H1 (cell line): Measurements from ENCODE around the gene WWP2. TPM values are rescaled to one million over a fixed set of nuclear protein-coding genes. Genes with fewer than 3 reads are reported as not detected.
A peak's percentile ranks its signal among the peaks of the same experiment; 100 is the strongest.

Experiments used
- CTCF ChIA-PET: fragments of 300-600 bp; sonication (Branson Sonifier 250); formaldehyde crosslinking; loops from one replicate; lab custom pipeline; 2021; ENCODE audit not compliant: partially characterized antibody; lab: Charles Lee
- POLR2A ChIA-PET: fragments of 300-600 bp; sonication (Branson Sonifier 250); formaldehyde crosslinking; loops from one replicate; lab custom pipeline; 2021; ENCODE audit warnings: inconsistent platforms; ENCODE audit not compliant: partially characterized antibody; lab: Charles Lee
- DNase-seq, 2 experiments: peaks; one replicate each; pipeline versions ENCODE4 v3.0.0 to v3.0.0-alpha.2; 2010 to 2022; ENCODE audit warnings: low spot score in 2 of 2, low read depth in 1 of 2, mixed read lengths in 1 of 2
- FAIRE-seq: peaks from 2 replicates; lab custom pipeline; 2011; peaks lifted over from hg19 to GRCh38; lab: Jason Lieb, UNC
- H2AFZ ChIP-seq: 2 replicates; pipeline ENCODE4 v1.8.1; 2012; ENCODE audit warnings: low read length, inconsistent platforms
- H2AK5ac ChIP-seq: 2 replicates; pipeline ENCODE4 v1.6.1; 2013; ENCODE audit warnings: low read depth, low read length
- H2BK120ac ChIP-seq: replicated peaks from 2 replicates; pipeline ENCODE3; 2013; ENCODE audit warnings: low read depth, low read length, inconsistent platforms
- H2BK12ac ChIP-seq: 2 replicates; pipeline ENCODE4 v1.6.1; 2013; ENCODE audit warnings: low read depth, low read length
- H2BK15ac ChIP-seq: 2 replicates; pipeline ENCODE4 v1.6.1; 2013; ENCODE audit warnings: low read length
- H2BK20ac ChIP-seq: 2 replicates; pipeline ENCODE4 v1.6.1; 2013; ENCODE audit warnings: low read length
- H2BK5ac ChIP-seq: 2 replicates; pipeline ENCODE4 v1.6.1; 2013; ENCODE audit warnings: low read depth, low read length
- H3K14ac ChIP-seq: 2 replicates; pipeline ENCODE4 v1.6.1; 2013; ENCODE audit warnings: inconsistent platforms; ENCODE audit not compliant: insufficient read length
- H3K18ac ChIP-seq: 2 replicates; pipeline ENCODE4 v1.6.1; 2013; ENCODE audit warnings: low read length; ENCODE audit errors: extremely low read depth
- H3K23ac ChIP-seq: 2 replicates; pipeline ENCODE4 v1.6.1; 2013; ENCODE audit warnings: inconsistent platforms; ENCODE audit not compliant: insufficient read length
- H3K23me2 ChIP-seq: 2 replicates; pipeline ENCODE4 v1.6.1; 2013; ENCODE audit warnings: low read depth, low read length
- H3K27ac ChIP-seq: 2 replicates; pipeline ENCODE4 v1.6.1; 2011; ENCODE audit warnings: low read depth, low read length, inconsistent platforms
- H3K27me3 ChIP-seq, 4 experiments: replicated peaks in 1 of 4; 1 replicate in 1 of 4; 2 replicates in 3 of 4; pipeline versions ENCODE4 v1.6.1 to v1.8.1; 2011 to 2013; ENCODE audit warnings: low read length in 3 of 4, mild to moderate bottlenecking in 3 of 4, inconsistent platforms in 2 of 4, mixed read lengths in 2 of 4, moderate library complexity in 1 of 4; ENCODE audit not compliant: control insufficient read depth in 3 of 4, insufficient read depth in 3 of 4; ENCODE audit errors: extremely low read depth in 1 of 4
- H3K36me3 ChIP-seq, 4 experiments: 2 replicates each; pipeline versions ENCODE4 v1.6.1 to v1.8.1; 2011 to 2013; ENCODE audit warnings: mild to moderate bottlenecking in 4 of 4, low read length in 3 of 4, moderate library complexity in 2 of 4, control low read depth in 1 of 4, inconsistent platforms in 1 of 4; ENCODE audit not compliant: insufficient read depth in 4 of 4, control insufficient read depth in 2 of 4
- H3K4ac ChIP-seq: replicated peaks from 2 replicates; pipeline ENCODE3; 2013; ENCODE audit warnings: low read length, low read depth, mixed read lengths, inconsistent platforms; ENCODE audit not compliant: insufficient read length
- H3K4me1 ChIP-seq, 4 experiments: replicated peaks in 1 of 4; 1 replicate in 1 of 4; 2 replicates in 3 of 4; pipeline versions ENCODE4 v1.6.1 to v1.8.1; 2011 to 2013; ENCODE audit warnings: low read length in 3 of 4, inconsistent platforms in 2 of 4, mixed read lengths in 1 of 4; ENCODE audit not compliant: insufficient read depth in 4 of 4, control insufficient read depth in 3 of 4
- H3K4me2 ChIP-seq, 2 experiments: 2 replicates each; pipeline versions ENCODE4 v1.6.1 to v1.8.1; 2011 to 2013; ENCODE audit warnings: low read depth in 2 of 2, low read length in 2 of 2, control low read depth in 1 of 2, inconsistent platforms in 1 of 2, mild to moderate bottlenecking in 1 of 2; ENCODE audit not compliant: insufficient read depth in 1 of 2
- H3K4me3 ChIP-seq, 4 experiments: fragments of 200-600, 300-600 bp in 1 of 4; sonication (generic), shearing (Covaris generic), sonication (Bioruptor Twin) in 1 of 4; 2 replicates each; pipeline versions ENCODE4 v1.5.1 to v1.8.1; 2011 to 2016; ENCODE audit warnings: low read length in 4 of 4, low read depth in 3 of 4, control low read depth in 2 of 4, inconsistent platforms in 2 of 4, mild to moderate bottlenecking in 2 of 4, mixed read lengths in 1 of 4, moderate library complexity in 1 of 4; ENCODE audit not compliant: insufficient read depth in 2 of 4; ENCODE audit errors: extremely low read depth in 1 of 4
- H3K56ac ChIP-seq: replicated peaks from 2 replicates; pipeline ENCODE3; 2013; ENCODE audit warnings: low read depth, mild to moderate bottlenecking, mixed read lengths, low read length, inconsistent platforms; ENCODE audit not compliant: insufficient read length
- H3K79me1 ChIP-seq: 2 replicates; pipeline ENCODE4 v1.6.1; 2013; ENCODE audit warnings: low read depth, low read length, control low read depth
- H3K79me2 ChIP-seq, 2 experiments: 2 replicates each; pipeline versions ENCODE4 v1.6.1 to v1.8.1; 2012 to 2013; ENCODE audit warnings: low read length in 2 of 2, mild to moderate bottlenecking in 2 of 2, inconsistent platforms in 1 of 2; ENCODE audit not compliant: insufficient read depth in 2 of 2, control insufficient read depth in 1 of 2
- H3K9ac ChIP-seq, 4 experiments: replicated peaks in 1 of 4; 1 replicate in 1 of 4; 2 replicates in 3 of 4; pipeline versions ENCODE4 v1.6.1 to v1.8.1; 2011 to 2013; ENCODE audit warnings: low read depth in 3 of 4, low read length in 3 of 4, control low read depth in 2 of 4, mild to moderate bottlenecking in 2 of 4, moderate library complexity in 2 of 4, inconsistent platforms in 1 of 4; ENCODE audit errors: extremely low read depth in 1 of 4
- H3K9me3 ChIP-seq, 2 experiments: 2 replicates each; pipeline versions ENCODE4 v1.6.1 to v1.8.1; 2012 to 2013; ENCODE audit warnings: mild to moderate bottlenecking in 2 of 2, moderate library complexity in 2 of 2, control low read depth in 1 of 2, inconsistent platforms in 1 of 2, low read depth in 1 of 2, low read length in 1 of 2, mixed read lengths in 1 of 2; ENCODE audit not compliant: insufficient read depth in 2 of 2
- H4K20me1 ChIP-seq, 2 experiments: replicated peaks in 1 of 2; 2 replicates each; pipeline versions ENCODE3 to v1.8.1; 2011 to 2013; ENCODE audit warnings: inconsistent platforms in 2 of 2, low read length in 2 of 2, mild to moderate bottlenecking in 1 of 2; ENCODE audit not compliant: insufficient read depth in 2 of 2, control insufficient read depth in 1 of 2
- H4K5ac ChIP-seq: 2 replicates; pipeline ENCODE4 v1.6.1; 2013; ENCODE audit warnings: low read length, low read depth, mixed read lengths, inconsistent platforms; ENCODE audit not compliant: insufficient read length
- H4K8ac ChIP-seq: 2 replicates; pipeline ENCODE4 v1.8.0; 2013; ENCODE audit warnings: mild to moderate bottlenecking, moderate library complexity, low read length, inconsistent platforms; ENCODE audit not compliant: insufficient read depth; ENCODE audit errors: extremely low read depth
- H4K91ac ChIP-seq: replicated peaks from 2 replicates; pipeline ENCODE3; 2013; ENCODE audit warnings: low read length, mixed read lengths, inconsistent platforms; ENCODE audit not compliant: insufficient read length
- ATF2 ChIP-seq: IDR thresholded peaks from 2 replicates; pipeline ENCODE4 v1.6.1; 2012; ENCODE audit warnings: low read length, inconsistent platforms
- CTCF ChIP-seq, 3 experiments: IDR thresholded peaks; 1 replicate in 2 of 3; 2 replicates in 1 of 3; pipeline versions ENCODE4 v1.5.1 to v1.6.1; 2011; ENCODE audit warnings: low read length in 3 of 3, mild to moderate bottlenecking in 3 of 3, inconsistent platforms in 2 of 3, low read depth in 1 of 3, moderate library complexity in 1 of 3; ENCODE audit not compliant: insufficient read depth in 1 of 3; ENCODE audit errors: control extremely low read depth in 1 of 3
- PHF8 ChIP-seq: fragments of 200-600 bp; sonication (generic); conservative IDR thresholded peaks from 2 replicates; pipeline ENCODE4 v1.7.1; 2012; ENCODE audit warnings: low read depth, mild to moderate bottlenecking, inconsistent platforms, low read length, moderate library complexity
- RBBP5 ChIP-seq: IDR thresholded peaks from 2 replicates; pipeline ENCODE4 v1.7.1; 2012; ENCODE audit warnings: low read depth, mild to moderate bottlenecking, inconsistent platforms, low read length, moderate library complexity, borderline replicate concordance
- SIRT6 ChIP-seq: IDR thresholded peaks from one replicate; pipeline ENCODE4 v1.7.1; 2012; ENCODE audit warnings: low read length, inconsistent platforms
- SIX5 ChIP-seq: IDR thresholded peaks from 2 replicates; pipeline ENCODE4 v1.6.1; 2011; ENCODE audit warnings: mild to moderate bottlenecking, low read depth, low read length
- SP1 ChIP-seq: IDR thresholded peaks from 2 replicates; pipeline ENCODE4 v1.6.1; 2011; ENCODE audit warnings: low read depth, low read length
- SP2 ChIP-seq: IDR thresholded peaks from 2 replicates; pipeline ENCODE4 v1.6.1; 2012; ENCODE audit warnings: mild to moderate bottlenecking, low read length, inconsistent platforms
- SP4 ChIP-seq: IDR thresholded peaks from 2 replicates; pipeline ENCODE4 v1.6.1; 2012; ENCODE audit warnings: low read length, inconsistent platforms
- ZNF274 ChIP-seq: IDR thresholded peaks from 2 replicates; pipeline ENCODE4 v1.7.0; 2012; ENCODE audit warnings: low read length, borderline replicate concordance; ENCODE audit errors: extremely low read depth
- WGBS, 2 experiments: shearing (Covaris generic) in 1 of 2; methylation state at CpG; one replicate each; pipeline versions ENCODE4 v1.1.6 to v1.1.7; 2013 to 2015; ENCODE audit warnings: low lambda C conversion rate in 2 of 2, mixed read lengths in 2 of 2, inconsistent platforms in 1 of 2, low coverage in 1 of 2, missing lambda C conversion rate in 1 of 2; ENCODE audit not compliant: insufficient replicate concordance in 2 of 2, insufficient coverage in 1 of 2, insufficient read length in 1 of 2; ENCODE audit errors: extremely low coverage in 1 of 2, missing lambda C conversion rate in 1 of 2; 5-methylcytosine and 5-hydroxymethylcytosine counted together
- polyA plus RNA-seq, 7 experiments: library from polyadenylated mRNA; depleted of rRNA in 3 of 7; stranded (reverse) in 5 of 7; unstranded in 2 of 7; fragments of >200 nt in 5 of 7; fragments of 200-250 nt in 2 of 7; gene quantifications; 1 replicate in 5 of 7; 2 replicates in 1 of 7; 4 replicates in 1 of 7; pipeline versions ENCODE4 v1.2.1 to v1.2.3, GENCODE V29; 2011 to 2013; ENCODE audit warnings: missing spikeins in 2 of 7, mixed read lengths in 2 of 7
- total RNA-seq: library from RNA; stranded (reverse); fragmentation: NEBNext Ultra II Directional; extraction: Animal tissue kit (Norgen Biotek cat#: 25700); gene quantifications from 2 replicates; pipeline ENCODE4 v1.2.1, GENCODE V29; 2021

WWP2 gene
- total and polyA plus RNA-seq, 2 of the 8 experiments (the other 6 are each of a cell fraction or from before 2014, with no cell fraction given), result 14.1 to 42.2 TPM

- Histone ChIP-seq H4K91ac (no peak overlapping the region), H3K36me3 (peaks cover 1 to 19% (median 10%) of the 10 kb centered on the region in 4 experiments; a peak in 5 of 8 replicates), H3K23ac (no peak overlapping the region), H3K4ac (no peak overlapping the region), H3K4me2 (no peak overlapping the region), H3K23me2 (no peaks in the 10 kb centered on the region), H3K79me2 (no peaks in the 10 kb centered on the region), H3K27ac (no peak overlapping the region), H3K4me1 (no peaks in the 10 kb centered on the region; a peak in 1 of 7 replicates), H2BK120ac (no peak overlapping the region), H3K27me3 (no peaks in the 10 kb centered on the region), H2BK5ac (no peak overlapping the region), H2AFZ (no peak overlapping the region), H4K8ac (0 out of 2 replicates have a peak overlapping the region, but pooled peaks have one; percentile 66), H2BK20ac (no peak overlapping the region), H3K9ac (no peak overlapping the region), H3K14ac (no peak overlapping the region), H3K18ac (no peak overlapping the region), H4K5ac (no peak overlapping the region), H2BK12ac (no peak overlapping the region), H3K4me3 (no peak overlapping the region), H3K79me1 (no peaks in the 10 kb centered on the region), H4K20me1 (peaks cover 0 to 1% of the 10 kb centered on the region in 2 experiments), H2BK15ac (no peak overlapping the region), H3K56ac (no peak overlapping the region), H3K9me3 (no peaks in the 10 kb centered on the region), H2AK5ac (no peak overlapping the region)
- WGBS, 2 experiments, result 96% methylated on average over 19 of the region's 19 CpGs; no CpG with 5 or more reads in 1 of the 2 experiments
- FAIRE-seq (no peak), DNase-seq (no peak)
- POLR2A ChIA-PET, result interaction anchor here (1.1 kb wide), 1 partner anchor 18 kb away, joined by 3 read pairs; no protein-coding TSS in a partner anchor
- CTCF ChIA-PET, result interaction anchor here (0.6 to 4.8 kb wide), 6 partner anchors 11 to 488 kb away, joined by 3 to 27 read pairs (median 4); no protein-coding TSS in a partner anchor
- TF ChIP-seq SIRT6, result no peak
- no peak for TF ChIP-seq ATF2
- TF ChIP-seq ZNF274, result no peak
- no peak for TF ChIP-seq SIX5
- TF ChIP-seq SP4, result no peak
- TF ChIP-seq SP1, result no peak
- no peak for TF ChIP-seq RBBP5
- TF ChIP-seq CTCF (IDR thresholded peaks at IDR 0.05; ENCODE audit: control extremely low read depth in 1 of 3, insufficient read depth in 1 of 3, low read depth in 1 of 3, low read length in 3 of 3), result no peak
- TF ChIP-seq PHF8, result no peak
- TF ChIP-seq SP2, result no peak
These were observed 173.2 kb downstream of the WWP2 start for GRCh38 chr16:69935278-69935711.
